ENCODE measurements around the gene DUSP28.

DUSP28 gene

DNA sequence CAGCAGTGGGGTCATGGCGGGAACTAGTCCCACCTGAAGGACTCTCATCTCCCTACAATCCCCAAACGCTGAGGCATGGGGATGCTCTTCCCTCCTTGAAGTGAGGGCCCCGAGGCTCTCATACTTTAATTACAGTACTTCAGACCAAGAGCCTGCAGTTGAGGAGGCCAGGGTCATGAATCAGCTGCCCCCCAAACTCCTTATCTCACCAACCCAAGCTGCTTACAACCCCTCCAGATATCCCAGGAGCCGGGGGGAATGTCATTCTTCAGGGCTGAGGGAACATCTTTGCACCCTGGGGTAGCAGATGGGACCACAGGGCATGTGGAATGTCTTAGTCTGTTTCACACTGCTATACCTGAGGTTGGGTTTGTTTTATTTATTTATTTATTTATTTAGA lies 23.6 kb downstream of the DUSP28 start:
- DNase-seq (no peak), ATAC-seq (no peak)
- Mint-ChIP-seq H3K27me3 (no peaks in the 10 kb centered on the region), H3K27ac (no peak overlapping the region), H3K4me3 (no peak overlapping the region), H3K9me3 (peaks cover 0 to 11% of the 10 kb centered on the region in 2 donors), H3K4me1 (peaks cover 66% of the 10 kb centered on the region)

DNA sequence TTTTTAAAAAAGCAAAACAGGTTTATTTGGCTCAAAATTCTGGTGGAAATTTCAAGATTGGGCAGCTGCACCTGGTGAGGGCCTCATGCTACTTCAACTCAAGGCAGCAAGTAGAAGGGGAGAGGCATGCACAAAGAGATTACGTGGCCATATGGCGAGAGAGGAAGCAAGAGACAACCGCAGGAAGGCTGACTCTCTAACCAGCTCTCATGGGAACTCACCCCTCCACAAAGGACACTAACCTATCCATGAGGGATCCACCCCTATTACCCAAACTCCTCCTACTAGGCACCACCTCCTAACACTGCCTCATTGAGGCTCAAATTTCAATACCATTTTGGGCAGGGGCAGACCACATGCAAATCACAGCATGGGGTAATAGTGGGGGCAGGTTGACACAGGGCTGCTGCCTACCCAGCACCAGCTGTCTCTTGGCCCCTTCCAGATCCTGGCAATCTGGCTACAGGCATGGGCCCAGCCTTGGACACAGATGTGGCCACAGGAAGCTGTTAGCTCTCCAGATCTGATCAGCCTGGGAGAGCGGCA lies 24.4 kb downstream of the DUSP28 start:
- H3K4me1 Mint-ChIP-seq: peaks cover 66% of the 10 kb centered on the region
- DNase-seq: no peak
- no peaks in the 10 kb centered on the region for H3K27me3 Mint-ChIP-seq
- peak overlapping the region in 1 of 2 donors; percentile 76 for H3K27ac Mint-ChIP-seq
- ATAC-seq: no peak
- H3K9me3 Mint-ChIP-seq: peaks cover 0 to 11% of the 10 kb centered on the region in 2 donors
- peak overlapping the region; percentile 94 to 99 for H3K4me3 Mint-ChIP-seq

DNA sequence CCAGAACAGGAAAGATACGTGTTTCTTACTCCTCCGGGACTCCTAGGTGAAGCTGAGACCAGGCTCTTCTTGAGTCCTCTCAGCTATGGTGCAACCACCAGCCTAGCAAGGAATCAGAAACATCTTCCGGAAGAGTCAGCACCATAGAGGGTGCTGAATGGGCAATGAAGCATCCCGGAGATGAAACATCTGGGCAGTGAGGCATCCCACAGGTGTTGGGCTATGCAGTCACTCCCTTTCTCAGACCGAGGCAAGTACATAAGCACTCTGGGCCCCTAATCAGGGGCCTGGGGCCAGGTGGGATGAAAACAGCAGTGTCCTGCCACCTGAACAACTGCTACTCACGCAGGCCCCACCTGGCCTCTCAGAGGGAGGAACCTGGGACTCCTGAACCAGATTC lies 24.9 kb downstream of the DUSP28 start:
- DNase-seq: no peak
- Mint-ChIP-seq H3K4me1 (peaks cover 62% of the 10 kb centered on the region), H3K27ac (no peak overlapping the region), H3K9me3 (peaks cover 0 to 11% of the 10 kb centered on the region in 2 donors), H3K4me3 (peak overlapping the region; percentile 94 to 99), H3K27me3 (no peaks in the 10 kb centered on the region)
- ATAC-seq: no peak

DNA sequence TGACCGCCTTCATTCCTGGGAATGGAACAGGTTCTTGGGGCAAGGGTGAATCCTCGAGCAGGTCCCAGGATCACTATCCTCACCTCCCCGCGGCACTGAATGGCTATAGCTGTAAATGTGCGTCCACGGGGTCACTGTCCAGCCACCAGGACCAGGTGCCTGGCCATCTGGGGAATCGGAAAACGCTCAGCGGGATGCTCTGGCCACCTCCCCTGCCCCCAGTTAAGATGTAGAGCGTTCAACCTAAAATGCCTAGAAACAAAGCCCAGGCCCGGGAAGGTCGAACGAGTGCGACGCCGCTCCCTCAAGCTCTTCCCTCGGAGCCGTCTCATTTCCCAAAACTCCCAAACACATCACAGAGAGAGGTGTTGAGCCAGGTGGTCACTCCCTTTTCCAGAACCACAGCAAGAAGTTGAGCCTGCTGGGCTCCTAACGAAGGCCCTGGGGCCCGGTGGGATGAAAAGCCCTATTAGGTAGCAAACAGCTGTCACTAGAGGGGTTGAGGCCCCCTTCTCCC lies 25.6 kb downstream of the DUSP28 start:
- no peak for DNase-seq
- peaks cover 57% of the 10 kb centered on the region for H3K4me1 Mint-ChIP-seq
- no peaks in the 10 kb centered on the region for H3K27me3 Mint-ChIP-seq
- ATAC-seq: no peak
- H3K9me3 Mint-ChIP-seq: peaks cover 0 to 7% of the 10 kb centered on the region in 2 donors
- peak overlapping the region; percentile 80 to 92 for H3K27ac Mint-ChIP-seq
- peak overlapping the region; percentile 94 to 99 for H3K4me3 Mint-ChIP-seq

DNA sequence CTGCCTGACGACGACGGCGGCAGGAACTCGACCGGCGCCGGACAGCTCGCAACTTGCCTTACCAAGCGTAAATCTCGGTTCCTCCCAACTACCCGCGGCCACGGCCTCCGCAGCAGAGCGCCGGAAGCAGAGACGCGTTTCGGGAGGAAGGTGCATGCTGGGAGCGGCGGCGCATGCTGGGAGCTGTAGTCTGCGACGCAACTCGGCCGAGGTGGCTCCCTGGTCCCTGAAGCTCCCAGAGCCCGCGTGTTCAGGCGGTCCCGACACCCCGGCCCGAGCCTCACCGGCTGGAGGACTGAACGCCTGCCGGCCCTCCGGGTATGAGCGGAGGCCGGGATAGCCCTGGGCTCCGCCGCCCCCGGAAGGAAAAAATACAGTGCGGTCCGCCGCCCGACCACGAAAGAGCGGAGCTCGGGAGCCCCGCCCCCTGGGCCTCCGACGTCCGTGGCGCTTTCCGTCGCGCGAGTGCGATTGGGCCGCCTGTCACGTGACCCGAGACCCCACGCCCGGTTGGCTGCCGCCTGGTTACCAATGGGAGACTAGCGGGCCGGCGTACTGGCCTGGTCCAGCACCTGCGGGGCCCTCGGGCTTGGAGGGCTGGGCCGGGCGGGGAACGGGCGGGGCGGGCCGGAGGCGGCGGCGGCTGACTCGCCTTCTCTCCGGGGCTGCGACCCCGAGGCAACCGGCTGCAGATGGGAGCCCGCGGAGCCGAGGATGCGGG lies 26.2 kb downstream of the DUSP28 start, which contains the start of gene CAPN10:
CAPN10 (plus strand) TSS at position 537 of the 721 bp plus-strand sequence; CDS start at position 715, 178 bp downstream.
- peak within 1 kb of the TSS; percentile 91 to 92 for H3K27ac Mint-ChIP-seq
- peaks cover 60% of the 10 kb centered on the region for H3K4me1 Mint-ChIP-seq
- peak; percentile 96 to 97 for DNase-seq
- peak within 1 kb of the TSS; percentile 94 to 99 for H3K4me3 Mint-ChIP-seq
- ATAC-seq: peak; percentile 93
- H3K27me3 Mint-ChIP-seq: no peaks in the 10 kb centered on the region
- peaks cover 0 to 4% of the 10 kb centered on the region in 2 donors for H3K9me3 Mint-ChIP-seq

DNA sequence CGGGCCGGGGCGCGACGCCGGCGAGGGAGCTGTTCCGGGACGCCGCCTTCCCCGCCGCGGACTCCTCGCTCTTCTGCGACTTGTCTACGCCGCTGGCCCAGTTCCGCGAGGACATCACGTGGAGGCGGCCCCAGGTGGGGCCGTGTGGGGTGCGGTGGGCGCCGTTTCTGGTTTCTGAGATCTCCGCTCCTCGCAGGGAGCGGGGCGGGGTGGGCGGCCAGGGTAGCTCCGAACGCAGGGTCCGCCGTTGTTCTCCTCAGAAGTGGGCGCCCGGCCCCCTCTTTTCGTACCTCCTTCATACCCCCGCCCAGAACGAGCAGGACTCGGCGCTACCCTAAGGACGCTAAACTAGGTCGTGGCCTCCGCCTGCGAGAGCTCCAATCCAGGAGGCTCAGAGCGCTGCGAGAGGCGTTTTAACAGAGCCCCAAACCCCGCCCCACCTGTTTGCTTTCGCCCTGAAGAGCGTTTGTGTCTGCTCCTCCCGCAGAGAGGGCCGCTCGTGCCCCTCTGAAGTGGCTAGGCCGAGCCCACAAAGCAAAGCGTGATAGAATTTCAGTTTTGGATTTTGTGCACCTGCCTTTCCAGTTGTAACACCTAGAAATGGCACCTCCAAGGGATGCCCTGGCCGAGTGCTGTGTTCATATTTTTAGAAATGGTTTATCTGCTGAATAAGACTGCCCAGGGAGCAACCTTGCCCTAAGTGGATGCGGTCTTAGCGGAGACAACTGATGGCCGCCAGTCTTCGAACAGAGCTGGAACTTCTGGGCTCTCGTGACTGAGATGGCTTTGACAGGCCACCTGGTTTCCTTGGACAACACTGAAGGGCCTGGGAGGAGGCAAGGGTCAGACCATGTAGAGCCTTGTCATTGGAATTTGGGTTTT lies 27.0 kb downstream of the DUSP28 start:
- peak overlapping the region; percentile 88 to 91 for H3K27ac Mint-ChIP-seq
- no peaks in the 10 kb centered on the region for H3K9me3 Mint-ChIP-seq
- peaks cover 63% of the 10 kb centered on the region for H3K4me1 Mint-ChIP-seq
- peak; percentile 34 to 40 for DNase-seq
- peak overlapping the region; percentile 80 to 94 for H3K4me3 Mint-ChIP-seq
- H3K27me3 Mint-ChIP-seq: no peaks in the 10 kb centered on the region
- peak; percentile 53 for ATAC-seq

DNA sequence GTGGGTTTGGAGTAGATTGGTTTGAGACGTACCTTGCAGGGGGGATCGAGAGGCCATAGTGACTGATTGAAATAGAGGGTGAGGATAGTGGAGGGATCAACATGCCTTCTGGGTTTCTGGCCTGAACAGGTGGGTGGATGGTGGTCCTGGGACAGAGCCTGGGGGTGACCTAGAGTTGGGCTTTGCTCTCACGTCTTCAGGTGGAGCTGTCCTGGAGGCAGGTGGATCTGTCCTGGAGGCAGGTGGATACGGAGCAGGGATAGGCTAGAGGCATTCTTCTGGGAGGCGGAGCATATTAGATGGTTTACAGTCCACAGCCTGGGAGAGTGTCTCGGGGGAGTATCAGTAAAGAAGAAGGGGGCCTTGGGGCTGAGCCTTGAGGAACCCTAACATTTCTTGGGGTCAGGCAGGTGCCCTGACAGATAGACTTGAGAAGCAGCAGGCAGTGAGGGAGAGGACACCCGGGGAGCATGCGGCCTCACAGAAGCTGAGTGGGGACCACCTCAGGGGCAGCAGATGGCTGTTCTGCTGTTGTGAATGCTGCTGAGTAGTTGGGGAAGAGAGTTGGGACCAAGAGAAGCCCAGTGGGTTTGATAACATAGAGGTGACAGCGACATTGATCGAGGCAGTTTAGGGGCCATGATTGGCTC lies 28.0 kb downstream of the DUSP28 start:
- Mint-ChIP-seq H3K4me1 (peaks cover 54% of the 10 kb centered on the region), H3K4me3 (peak overlapping the region; percentile 80 to 94), H3K27ac (peak overlapping the region in 1 of 2 donors; percentile 88), H3K9me3 (no peaks in the 10 kb centered on the region), H3K27me3 (no peaks in the 10 kb centered on the region)
- no peak for ATAC-seq
- no peak for DNase-seq

DNA sequence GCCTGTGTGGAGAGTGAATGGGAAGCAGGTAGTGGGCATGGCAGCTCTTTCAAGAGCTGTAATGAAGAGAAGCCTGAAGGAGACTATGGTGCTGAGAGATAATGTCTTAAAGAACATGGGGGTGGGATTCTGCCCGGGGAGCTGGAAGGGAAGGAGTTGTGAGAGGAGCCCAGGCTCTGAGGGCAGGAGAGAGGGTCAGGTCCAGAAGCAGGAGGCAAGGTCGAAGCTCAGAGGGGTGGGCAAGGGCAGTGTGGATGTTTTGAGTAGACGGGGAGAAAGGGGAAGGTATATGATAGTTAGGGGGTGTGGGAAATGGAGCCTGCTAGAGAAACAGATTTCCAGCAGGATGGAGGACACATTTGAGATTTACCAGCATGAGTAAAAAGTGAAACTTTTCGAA lies 28.5 kb downstream of the DUSP28 start:
- Mint-ChIP-seq H3K4me1 (peaks cover 51% of the 10 kb centered on the region), H3K4me3 (peak overlapping the region; percentile 11 to 80), H3K27me3 (no peaks in the 10 kb centered on the region), H3K9me3 (no peaks in the 10 kb centered on the region), H3K27ac (peak overlapping the region in 1 of 2 donors; percentile 20)
- ATAC-seq (no peak), DNase-seq (no peak)

DNA sequence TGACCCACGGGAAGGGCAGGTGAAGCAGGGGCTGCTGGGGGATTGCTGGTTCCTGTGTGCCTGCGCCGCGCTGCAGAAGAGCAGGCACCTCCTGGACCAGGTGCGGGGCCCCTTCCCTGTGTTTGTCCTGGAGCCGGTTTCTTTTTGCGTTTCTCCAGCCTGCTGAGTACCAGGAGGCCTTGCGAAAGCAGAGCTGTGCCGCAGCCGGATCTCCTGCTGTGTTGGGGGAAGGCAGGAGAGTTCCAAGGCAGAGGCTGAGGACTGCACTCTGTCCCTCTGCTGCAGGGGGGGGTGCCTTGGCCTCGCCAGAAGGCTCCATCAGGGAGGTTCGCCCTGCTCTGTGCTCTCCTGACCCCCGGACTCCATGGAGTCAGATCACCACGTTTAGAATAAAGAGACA lies 29.2 kb downstream of the DUSP28 start:
- Mint-ChIP-seq H3K27ac (no peak overlapping the region), H3K27me3 (no peaks in the 10 kb centered on the region), H3K4me3 (no peak overlapping the region), H3K9me3 (no peaks in the 10 kb centered on the region), H3K4me1 (peaks cover 48% of the 10 kb centered on the region)
- ATAC-seq (no peak), DNase-seq (no peak)

DNA sequence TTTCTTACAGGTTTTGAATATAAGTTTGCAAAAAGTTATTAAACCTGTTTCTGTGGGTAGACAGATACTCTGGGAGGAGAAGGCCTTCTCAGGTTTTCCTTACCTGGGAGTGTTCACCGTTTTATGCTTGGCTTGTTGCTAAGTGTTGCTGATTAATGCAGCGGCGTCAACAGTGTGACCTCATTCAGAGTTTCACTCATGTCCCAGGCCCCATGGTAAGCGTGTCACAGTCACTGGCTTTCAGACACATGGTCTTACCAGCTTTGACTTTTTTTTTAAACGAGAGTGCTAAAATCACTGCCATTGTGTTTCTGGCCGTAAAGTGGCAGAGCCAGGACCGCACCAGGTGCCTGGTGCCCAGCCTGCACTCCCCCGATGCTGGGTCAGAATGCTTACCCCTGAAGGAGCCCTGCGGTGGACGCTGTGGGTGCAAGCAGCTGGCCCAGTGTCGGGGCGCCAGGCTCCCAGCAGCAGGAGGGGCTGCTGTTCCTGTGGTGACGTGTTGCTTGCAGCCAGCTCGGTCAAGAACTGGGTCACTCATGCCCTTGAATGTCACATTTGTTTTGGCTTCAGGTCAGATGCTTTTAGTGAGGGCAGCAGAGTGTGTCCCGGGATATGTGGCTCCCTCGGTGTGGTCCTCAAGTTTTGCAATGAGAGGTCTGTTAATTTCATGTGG lies 29.8 kb downstream of the DUSP28 start:
- no peak overlapping the region for H3K27ac Mint-ChIP-seq
- no peak overlapping the region for H3K4me3 Mint-ChIP-seq
- DNase-seq: no peak
- H3K9me3 Mint-ChIP-seq: no peaks in the 10 kb centered on the region
- peaks cover 42% of the 10 kb centered on the region for H3K4me1 Mint-ChIP-seq
- H3K27me3 Mint-ChIP-seq: no peaks in the 10 kb centered on the region
- no peak for ATAC-seq

DNA sequence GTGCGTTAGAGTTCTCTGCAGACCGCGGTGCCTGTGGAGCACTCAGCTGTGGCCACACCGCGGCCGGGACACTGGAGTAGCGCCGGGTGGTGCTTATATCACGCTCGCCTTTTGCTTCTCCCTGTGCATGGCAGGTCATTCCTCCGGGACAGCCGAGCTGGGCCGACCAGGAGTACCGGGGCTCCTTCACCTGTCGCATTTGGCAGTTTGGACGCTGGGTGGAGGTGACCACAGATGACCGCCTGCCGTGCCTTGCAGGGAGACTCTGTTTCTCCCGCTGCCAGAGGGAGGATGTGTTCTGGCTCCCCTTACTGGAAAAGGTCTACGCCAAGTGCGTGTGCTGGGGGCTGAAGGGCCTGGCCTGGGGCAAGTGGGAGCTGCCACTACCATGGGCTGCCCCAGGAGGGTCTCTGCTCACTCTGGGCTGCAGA lies 30.5 kb downstream of the DUSP28 start:
- peaks cover 37% of the 10 kb centered on the region for H3K4me1 Mint-ChIP-seq
- ATAC-seq (no peak), DNase-seq (no peak)
- no peak overlapping the region for H3K27ac Mint-ChIP-seq
- no peaks in the 10 kb centered on the region for H3K27me3 Mint-ChIP-seq
- H3K4me3 Mint-ChIP-seq: no peak overlapping the region
- no peaks in the 10 kb centered on the region for H3K9me3 Mint-ChIP-seq

DNA sequence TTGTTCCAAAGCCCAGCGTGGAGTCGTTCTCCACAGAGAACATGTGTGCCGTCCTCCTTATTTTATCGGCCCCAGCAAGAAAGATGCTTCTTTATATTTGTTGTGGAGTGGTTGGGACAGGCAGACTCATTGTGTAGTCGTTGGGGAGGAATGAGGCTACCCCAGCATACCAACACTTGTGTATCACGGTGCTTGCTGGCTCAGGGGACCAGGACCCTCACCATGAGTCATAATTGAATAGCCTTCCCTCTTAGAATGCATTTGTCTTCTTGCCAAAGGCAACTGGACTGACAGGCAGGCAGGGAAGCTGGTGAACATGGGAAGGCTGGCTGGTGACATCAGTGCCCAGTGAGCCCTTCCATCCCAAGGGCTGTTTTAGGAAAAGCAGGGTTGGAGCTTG lies 31.1 kb downstream of the DUSP28 start:
- peaks cover 32% of the 10 kb centered on the region for H3K4me1 Mint-ChIP-seq
- ATAC-seq: no peak
- DNase-seq: no peak
- no peak overlapping the region for H3K4me3 Mint-ChIP-seq
- H3K27me3 Mint-ChIP-seq: no peaks in the 10 kb centered on the region
- H3K9me3 Mint-ChIP-seq: no peaks in the 10 kb centered on the region
- peak overlapping the region in 1 of 2 donors; percentile 40 for H3K27ac Mint-ChIP-seq

DNA sequence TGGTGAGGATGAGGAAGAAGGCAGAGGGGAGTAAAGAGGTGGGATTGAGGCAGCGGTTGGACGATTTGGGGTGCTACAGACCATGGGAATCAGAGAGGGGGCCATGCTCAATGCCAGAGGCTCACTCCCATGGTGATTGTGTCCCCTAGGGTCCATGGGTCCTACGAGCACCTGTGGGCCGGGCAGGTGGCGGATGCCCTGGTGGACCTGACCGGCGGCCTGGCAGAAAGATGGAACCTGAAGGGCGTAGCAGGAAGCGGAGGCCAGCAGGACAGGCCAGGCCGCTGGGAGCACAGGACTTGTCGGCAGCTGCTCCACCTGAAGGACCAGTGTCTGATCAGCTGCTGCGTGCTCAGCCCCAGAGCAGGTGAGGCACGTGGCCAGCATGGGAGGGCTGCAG lies 31.6 kb downstream of the DUSP28 start:
- ATAC-seq (no peak), DNase-seq (no peak)
- no peaks in the 10 kb centered on the region for H3K27me3 Mint-ChIP-seq
- H3K4me1 Mint-ChIP-seq: peaks cover 32% of the 10 kb centered on the region
- no peaks in the 10 kb centered on the region for H3K9me3 Mint-ChIP-seq
- no peak overlapping the region for H3K4me3 Mint-ChIP-seq
- peak overlapping the region in 1 of 2 donors; percentile 48 for H3K27ac Mint-ChIP-seq

DNA sequence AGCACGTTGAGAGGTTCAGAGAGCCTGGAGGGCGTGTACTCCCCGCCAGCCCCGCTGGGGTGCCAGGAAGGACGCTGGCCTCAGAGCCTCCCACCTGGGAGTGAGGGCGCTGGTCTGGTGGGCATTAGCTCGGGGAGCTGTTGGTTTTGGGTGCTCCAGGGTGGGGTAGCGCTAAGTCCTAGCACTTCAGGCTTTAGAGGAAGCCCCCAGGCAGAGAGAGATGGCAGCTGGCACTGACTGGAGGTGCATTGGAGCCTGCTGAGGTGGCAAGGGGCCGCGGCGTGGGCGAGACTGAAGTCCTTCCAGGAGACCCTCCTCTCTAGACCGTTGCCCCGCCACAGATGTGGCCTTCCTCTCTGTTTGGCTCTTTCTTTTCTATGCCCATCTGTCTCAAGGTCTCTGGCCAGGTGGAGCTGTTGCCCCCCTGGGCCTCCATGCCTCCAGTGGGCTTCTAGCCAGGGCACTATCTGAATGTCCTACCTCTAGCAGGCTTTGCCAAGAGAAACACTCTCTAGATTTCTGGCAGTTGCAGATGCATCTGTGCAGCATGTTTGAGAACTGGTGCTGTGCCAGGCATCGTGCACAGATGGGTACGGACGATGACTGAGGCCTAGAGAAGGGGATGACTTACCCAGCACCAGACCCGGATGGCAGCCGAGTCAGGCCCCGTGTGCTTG lies 33.0 kb downstream of the DUSP28 start:
- H3K27ac Mint-ChIP-seq: no peak overlapping the region
- ATAC-seq (no peak), DNase-seq (no peak)
- H3K4me3 Mint-ChIP-seq: no peak overlapping the region
- no peaks in the 10 kb centered on the region for H3K9me3 Mint-ChIP-seq
- peaks cover 21% of the 10 kb centered on the region for H3K4me1 Mint-ChIP-seq
- H3K27me3 Mint-ChIP-seq: no peaks in the 10 kb centered on the region

Data from stimulated activated naive CD8-positive, alpha-beta T cell treated with anti-CD3 and anti-CD28 coated beads, Interleukin-15, amount 100 ng/mL, for 72 hours (primary cell).